HL-60/S4 treated with phorbol 12-myristate 13-acetate at 8.2 ng/mL for 4 days and 3 days (cell line): ENCODE data around the gene GOLGA6A.

Source experiments
- in situ Hi-C: fragments of 300-500 bp; cut with MboI; formaldehyde crosslinking; loops from 2 replicates; pipeline ENCODE4 v1.15.0; 2022; ENCODE audit warnings: low sequenced_read_pairs

The GOLGA6A gene

DNA sequence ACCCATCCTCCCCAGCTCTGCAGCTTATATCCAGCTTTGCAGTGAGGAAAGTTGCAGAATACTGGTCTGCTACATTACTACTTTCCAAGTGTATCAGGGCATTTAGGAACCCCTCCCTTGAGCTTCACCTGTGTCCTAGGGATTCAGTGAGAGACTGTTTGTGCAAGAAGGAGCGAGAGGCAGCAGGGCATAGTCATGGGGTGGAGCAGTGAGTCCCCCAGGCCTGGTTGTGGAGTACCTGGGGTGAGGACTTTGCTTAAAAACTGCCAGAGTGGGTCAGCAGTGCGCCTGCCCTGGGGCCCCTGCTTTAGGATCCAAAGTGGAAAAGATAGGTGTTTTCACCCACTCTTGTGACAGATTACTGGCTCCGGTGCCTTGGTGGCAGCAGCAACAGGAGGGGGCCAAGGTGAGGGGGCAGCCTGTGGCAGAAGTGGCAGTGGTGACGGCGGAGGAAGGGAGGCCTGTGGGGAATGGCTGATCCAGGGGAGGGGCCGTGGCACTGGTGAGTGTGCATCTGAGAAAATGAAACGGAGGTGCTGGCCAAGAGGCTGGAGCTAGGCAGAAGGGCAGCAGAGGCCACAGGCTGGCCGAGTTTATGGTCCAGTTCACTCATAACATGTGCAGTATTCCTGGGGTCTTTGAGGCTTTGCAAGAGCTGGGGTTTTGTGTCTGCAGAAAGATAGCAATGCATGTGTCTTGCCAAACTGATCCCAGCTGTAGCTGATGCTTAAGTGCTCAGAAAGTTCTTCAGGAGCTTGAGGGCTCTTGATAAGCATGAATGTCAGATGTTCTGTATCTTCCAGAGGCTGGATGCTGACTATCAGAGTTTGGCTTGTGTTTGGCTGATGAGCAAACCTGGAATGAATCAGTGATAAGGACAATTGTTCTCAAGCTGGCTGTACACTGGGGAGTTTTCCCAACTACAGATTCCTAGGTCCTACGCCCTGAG, 43.4 kb downstream of the GOLGA6A start:
- in situ Hi-C loops: no loop called here

DNA sequence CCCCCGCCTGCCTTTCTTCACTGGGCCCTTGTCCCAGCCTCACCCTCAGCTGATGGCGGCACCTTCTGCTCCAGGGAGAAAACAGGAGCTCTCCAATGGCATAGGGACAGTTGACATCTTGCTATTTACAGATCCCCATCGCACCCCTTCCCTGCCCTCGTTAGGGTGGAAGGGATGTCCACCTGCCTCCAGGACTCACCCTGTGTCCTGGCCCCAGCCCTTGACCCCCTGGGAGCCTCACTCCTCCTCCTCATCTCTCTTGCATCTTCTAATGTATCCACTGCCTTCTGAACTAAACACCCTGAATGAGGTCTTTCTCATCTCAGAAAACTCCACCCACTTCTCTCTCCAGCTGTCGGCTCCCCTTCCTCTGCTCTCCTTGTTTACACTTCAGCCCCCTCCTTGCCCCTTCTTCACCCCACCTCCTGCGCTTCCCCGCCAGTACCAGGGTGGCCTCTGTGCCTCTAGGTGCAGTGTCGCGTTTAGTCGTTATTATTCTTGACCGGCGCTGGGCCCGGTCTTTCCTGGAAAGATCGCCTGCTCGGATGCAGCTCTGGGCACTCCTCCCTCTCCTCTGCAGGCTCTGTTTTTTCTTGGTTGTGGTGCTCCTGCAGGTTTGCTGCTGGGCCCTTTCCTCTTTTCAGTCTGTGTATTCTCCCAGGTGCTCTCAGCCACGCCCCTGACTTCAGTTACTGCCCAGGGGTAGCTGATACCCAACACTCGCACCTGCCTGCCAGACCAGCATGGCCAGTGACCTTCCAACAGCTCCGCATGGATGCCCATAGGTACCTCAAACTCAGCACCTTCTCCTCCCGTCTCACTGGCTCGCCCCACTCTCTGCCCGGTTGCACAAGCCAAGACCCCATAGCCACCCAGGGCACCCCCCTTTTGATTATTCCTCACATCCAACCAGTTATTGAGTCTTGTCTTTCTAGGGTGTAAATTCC, 44.9 kb downstream of the GOLGA6A start:
- in situ Hi-C loops: no loop called here

DNA sequence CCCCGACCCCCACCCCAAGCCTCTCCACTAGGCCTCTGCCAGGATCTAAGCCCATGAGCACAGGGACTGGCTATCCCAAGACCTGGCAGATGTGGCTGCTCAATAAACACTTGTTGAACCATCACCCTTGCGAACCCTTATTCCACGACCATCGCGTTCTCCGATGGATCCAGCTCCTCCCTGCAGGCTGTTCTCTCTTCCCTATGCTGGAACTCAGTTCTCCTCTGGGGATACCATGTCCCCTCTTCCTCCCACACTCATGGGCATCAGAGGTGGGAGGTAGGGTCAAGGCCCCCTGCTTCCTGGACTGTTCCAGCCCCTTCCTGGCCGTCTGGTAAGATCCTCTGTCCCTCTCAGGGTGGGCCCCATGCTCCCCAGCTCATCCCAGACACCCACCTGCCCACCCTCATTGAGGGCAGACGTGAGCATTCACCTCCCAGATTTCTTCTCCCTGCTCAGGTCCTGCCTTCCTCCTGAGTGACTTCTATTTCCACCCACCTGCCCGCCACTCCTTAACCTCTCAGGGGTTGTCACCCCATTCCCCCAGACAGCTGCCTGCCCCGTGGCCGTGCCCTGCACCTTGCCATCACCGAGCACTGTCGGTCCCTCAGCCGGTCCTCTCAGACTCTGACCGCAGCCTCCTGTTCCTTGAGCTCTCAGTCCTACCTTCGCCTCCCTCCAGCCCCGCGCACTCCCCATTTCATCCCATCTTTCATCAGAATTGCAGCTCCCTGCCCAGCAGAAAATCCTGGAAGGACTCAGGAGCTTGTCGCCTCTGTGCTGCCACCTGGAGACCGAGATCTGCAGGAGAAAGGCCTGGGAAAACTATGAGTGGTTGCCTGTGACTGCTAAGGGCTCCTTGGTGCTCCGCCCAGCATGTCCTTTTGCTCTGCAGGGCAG, 45.8 kb downstream of the GOLGA6A start:
- in situ Hi-C loops: no loop called here

DNA sequence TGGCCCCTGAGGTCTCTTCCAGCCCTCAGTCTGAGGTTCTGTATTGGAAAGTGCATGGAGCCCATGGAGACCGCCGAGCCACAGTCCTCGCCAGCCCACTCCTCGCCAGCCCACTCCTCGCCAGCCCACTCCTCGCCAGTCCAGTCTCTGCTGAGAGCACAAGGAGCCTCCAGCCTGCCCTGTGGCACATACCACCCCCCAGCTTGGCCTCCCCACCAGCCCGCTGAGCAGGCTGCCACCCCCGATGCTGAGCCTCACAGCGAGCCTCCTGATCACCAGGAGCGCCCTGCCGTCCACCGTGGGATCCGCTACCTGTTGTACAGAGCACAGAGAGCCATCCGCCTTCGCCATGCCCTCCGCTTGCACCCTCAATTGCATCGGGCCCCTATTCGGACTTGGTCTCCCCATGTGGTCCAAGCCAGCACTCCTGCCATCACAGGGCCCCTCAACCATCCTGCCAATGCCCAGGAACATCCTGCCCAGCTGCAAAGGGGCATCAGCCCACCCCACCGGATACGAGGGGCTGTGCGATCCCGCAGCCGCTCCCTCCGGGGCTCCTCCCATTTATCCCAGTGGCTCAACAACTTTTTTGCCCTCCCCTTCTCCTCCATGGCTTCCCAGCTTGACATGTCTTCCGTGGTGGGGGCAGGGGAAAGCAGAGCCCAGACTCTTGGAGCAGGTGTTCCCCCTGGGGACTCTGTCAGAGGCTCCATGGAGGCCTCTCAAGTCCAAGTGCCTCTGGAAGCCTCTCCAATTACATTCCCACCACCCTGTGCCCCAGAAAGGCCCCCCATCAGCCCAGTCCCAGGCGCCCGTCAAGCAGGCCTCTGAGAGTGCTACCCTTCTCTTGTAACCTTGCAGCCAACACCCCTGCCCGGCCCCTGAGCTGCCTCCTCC, 47.0 kb downstream of the GOLGA6A start:
- in situ Hi-C loops: no loop called here

DNA sequence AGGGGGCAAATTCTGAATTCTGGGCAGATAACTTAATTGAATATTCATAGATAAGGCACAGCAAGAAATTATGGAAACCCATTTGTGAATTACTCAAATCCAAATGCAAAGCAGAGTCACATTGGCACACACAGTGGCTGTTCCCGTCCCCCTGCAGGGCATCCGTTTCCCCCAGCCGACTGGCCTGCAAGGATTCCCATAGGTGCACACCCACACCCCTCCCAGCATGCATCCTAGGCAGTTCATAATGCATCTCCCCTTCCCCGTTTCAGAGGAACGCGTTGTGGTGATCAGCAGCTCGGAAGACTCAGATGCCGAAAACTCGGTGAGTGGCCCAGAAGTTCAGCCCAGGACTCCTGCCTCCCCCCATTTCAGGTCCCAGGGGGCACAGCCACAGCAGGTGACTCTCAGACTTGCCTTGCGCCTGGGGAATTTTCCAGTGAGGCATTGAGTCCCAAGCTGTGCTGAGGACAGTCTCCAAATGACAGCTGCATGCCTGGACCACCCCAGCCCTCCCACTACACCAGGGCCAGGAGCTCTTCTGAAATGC, 48.1 kb downstream of the GOLGA6A start:
- in situ Hi-C loops: no loop called here

DNA sequence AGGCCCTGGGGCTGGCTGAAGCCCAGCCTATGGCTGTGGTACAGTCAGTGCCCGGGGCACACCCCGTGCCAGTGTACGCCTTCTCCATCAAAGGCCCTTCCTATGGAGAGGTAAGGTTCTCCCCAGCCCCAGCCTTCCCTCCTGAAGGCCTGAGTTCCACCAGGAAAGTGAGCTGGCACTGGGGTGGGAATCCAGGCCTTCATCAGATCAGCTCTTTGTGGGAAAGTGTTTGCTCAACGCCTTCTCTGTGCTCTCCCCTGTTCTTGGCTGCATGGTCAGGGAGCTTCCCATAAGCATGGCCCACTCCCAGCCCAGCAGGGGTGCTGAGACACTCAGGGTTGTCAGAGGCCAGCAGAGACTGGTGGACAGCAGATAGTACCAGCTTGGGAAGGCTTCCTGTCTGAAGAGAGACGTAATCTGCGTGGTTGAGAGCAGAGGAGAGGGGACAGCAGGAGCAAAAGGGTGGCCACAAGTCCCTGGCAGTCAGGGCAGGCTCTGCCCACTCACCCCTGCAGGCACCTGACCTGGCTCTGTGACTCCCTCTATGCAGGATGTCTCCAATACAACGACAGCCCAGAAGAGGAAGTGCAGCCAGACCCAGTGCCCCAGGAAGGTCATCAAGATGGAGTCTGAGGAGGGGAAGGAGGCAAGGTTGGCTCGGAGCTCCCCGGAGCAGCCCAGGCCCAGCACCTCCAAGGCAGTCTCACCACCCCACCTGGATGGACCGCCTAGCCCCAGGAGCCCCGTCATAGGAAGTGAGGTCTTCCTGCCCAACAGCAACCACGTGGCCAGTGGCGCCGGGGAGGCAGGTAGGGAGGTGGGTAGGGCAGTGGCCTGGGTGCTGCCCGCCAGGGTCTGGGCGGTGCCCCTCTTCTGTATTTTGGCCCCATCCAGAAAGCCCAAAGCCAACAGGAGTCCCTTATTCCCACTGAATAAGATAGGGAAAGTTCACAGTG, 49.5 kb downstream of the GOLGA6A start:
- in situ Hi-C loops: no loop called here

DNA sequence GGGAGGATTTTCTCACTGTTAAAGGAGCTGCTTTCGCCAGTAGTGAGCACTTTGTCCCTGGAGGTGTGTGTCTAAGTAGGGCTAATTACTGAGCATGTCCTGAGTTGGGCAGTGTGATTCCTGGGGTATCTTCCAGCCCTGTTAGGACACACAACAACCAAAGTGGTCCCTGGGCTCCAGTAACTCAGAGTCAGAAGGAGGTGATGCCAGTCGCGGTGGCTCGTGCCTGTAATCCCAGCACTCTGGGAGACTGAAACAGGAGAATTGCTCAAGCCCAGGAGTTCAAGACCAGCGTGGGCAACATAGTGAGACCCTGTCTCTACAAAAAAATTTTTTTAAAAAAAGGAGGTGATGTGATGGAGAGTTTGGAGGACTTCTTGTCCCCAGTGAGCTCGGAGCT, 50.3 kb downstream of the GOLGA6A start:
- in situ Hi-C loops: no loop called here

DNA sequence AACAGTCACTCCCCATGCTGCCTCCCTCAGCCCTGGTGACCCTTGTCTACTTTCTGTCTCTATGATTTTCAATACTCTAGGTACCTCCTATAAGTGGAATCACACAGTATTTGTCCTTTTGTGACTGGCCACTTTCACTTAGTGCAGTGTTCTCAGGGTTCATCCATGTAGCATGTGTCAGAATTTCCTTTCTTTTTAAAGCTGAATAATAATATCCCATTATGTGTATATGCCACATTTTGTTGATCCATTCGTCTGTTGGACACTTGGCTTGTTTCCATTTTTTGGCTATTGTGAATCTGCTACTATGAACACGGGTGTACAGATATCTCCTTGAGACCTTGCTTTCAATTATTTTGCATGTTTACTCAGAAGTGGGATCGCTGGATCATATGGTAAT, 53.7 kb downstream of the GOLGA6A start:
- in situ Hi-C loops: no loop called here

DNA sequence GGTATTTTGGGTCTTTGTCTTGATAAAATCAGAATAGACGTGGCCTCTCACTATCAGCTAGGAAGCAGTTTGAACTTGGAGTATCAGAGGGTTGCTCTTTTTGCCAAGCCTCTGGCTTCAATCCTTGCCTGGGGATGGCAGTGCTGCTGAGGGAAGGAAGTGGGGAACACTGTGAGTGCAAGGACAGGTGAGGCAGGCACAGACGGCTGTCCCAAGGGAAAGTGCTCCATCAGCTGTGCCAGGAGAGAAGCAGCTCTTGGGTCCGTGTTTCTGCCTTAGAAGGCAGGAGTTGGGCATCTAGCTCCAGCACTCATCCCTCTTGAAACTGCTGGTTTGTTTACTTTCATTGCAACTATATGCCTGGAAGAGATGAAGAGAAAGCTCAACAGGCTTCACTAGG, 54.7 kb downstream of the GOLGA6A start:
- in situ Hi-C loops: no loop called here

DNA sequence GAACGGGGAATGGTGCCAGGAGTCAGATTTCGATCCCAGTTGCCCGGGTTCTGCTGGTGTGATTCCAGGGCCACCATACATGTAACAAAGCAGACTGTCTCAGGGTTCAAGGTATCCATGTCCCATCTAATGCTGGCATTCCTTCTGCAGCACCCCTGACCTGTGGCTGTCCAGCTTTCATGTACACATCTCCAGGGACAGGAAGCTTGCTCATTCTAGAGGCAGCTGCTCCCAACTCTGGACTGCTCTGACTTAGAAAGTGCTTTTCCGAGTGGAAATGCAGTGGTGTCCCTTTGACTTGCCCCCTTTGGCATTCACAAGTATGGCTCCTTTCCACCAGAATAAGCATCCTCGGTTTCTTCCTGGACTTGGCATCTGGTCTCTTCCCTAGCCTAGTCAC, 56.9 kb downstream of the GOLGA6A start:
- in situ Hi-C loops: no loop called here

DNA sequence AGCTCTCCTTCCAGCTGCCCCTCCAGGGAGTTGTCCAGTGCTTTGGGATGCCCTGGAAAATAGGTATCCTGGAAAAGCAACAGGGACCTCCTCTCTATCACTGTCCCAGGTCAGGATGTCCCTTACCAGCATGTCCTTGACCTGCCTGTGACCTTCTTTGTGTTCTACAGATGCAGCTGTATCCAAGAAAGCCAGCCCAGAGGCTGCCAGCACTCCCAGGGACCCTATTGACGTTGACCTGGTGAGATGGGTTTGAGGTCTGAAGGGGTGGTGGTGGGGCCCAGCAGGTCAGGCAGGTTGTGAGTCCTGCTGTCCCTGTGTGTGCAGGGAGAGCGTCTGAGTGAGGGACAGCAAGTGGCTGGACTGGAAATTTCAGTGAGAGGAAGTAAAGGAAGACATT, 57.7 kb downstream of the GOLGA6A start:
- in situ Hi-C loops: no loop called here

DNA sequence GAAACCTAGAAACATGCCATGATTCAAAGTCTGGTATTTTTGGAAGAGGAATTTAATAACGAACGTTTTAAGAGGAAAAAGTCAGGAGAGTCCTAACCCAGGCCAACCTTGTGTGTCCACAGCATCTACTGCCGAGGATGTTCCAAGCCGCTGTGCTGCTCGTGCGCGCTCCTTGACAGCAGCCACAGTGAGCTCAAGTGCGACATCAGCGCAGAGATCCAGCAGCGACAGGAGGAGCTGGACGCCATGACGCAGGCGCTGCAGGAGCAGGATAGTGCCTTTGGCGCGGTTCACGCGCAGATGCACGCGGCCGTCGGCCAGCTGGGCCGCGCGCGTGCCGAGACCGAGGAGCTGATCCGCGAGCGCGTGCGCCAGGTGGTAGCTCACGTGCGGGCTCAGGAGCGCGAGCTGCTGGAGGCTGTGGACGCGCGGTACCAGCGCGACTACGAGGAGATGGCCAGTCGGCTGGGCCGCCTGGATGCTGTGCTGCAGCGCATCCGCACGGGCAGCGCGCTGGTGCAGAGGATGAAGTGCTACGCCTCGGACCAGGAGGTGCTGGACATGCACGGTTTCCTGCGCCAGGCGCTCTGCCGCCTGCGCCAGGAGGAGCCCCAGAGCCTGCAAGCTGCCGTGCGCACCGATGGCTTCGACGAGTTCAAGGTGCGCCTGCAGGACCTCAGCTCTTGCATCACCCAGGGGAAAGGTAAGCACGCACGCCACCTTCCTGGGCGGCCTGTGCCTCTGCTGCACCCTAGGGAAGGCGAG, 59.5 kb downstream of the GOLGA6A start:
- in situ Hi-C loops: no loop called here
